Fibroblast of lung (primary cell): ENCODE measurements around the gene PRRX1. TPM values are rescaled to one million over a fixed set of nuclear protein-coding genes. Genes with fewer than 3 reads are reported as not detected.
A peak's percentile ranks its signal among the peaks of the same experiment; 100 is the strongest.

Experiments used
- DNase-seq, 2 donors: peaks; one replicate each; pipeline versions ENCODE4 v3.0.0 to v3.0.0-alpha.2; 2010; ENCODE audit warnings: low read depth in 2 of 2
- H2AFZ ChIP-seq: 2 replicates; pipeline ENCODE4 v1.5.1; 2012; ENCODE audit warnings: low read length, control low read depth, inconsistent platforms
- H3K27ac ChIP-seq: 2 replicates; pipeline ENCODE4 v1.5.1; 2011; ENCODE audit warnings: low read length, control low read depth; ENCODE audit not compliant: insufficient read depth
- H3K27me3 ChIP-seq: 2 replicates; pipeline ENCODE4 v1.5.1; 2011; ENCODE audit warnings: mild to moderate bottlenecking, low read length; ENCODE audit not compliant: control insufficient read depth, insufficient read depth
- H3K36me3 ChIP-seq: 2 replicates; pipeline ENCODE4 v1.5.1; 2011; ENCODE audit warnings: low read length; ENCODE audit not compliant: control insufficient read depth, insufficient read depth
- H3K4me1 ChIP-seq: 2 replicates; pipeline ENCODE4 v1.5.1; 2011; ENCODE audit warnings: low read length; ENCODE audit not compliant: control insufficient read depth, insufficient read depth; ENCODE audit errors: extremely low read depth
- H3K4me2 ChIP-seq: 2 replicates; pipeline ENCODE4 v1.5.1; 2011; ENCODE audit warnings: low read length, control low read depth; ENCODE audit not compliant: insufficient read depth; ENCODE audit errors: extremely low read depth
- H3K4me3 ChIP-seq, 4 experiments: fragments of 200-600 bp in 1 of 4; sonication (generic) in 1 of 4; replicated peaks in 1 of 4; 2 replicates each; pipeline ENCODE4 v1.5.1; 2011 to 2016; ENCODE audit warnings: low read length in 4 of 4, low read depth in 3 of 4, mild to moderate bottlenecking in 3 of 4, control low read depth in 2 of 4, inconsistent platforms in 1 of 4, mixed read lengths in 1 of 4; ENCODE audit not compliant: insufficient read depth in 1 of 4; ENCODE audit errors: control extremely low read depth in 1 of 4
- H3K79me2 ChIP-seq: 2 replicates; pipeline ENCODE4 v1.5.1; 2012; ENCODE audit warnings: mild to moderate bottlenecking, low read length, inconsistent platforms; ENCODE audit not compliant: control insufficient read depth, insufficient read depth
- H3K9ac ChIP-seq: 2 replicates; pipeline ENCODE4 v1.5.1; 2011; ENCODE audit warnings: mild to moderate bottlenecking, low read length, control low read depth; ENCODE audit not compliant: insufficient read depth
- H3K9me3 ChIP-seq: 2 replicates; pipeline ENCODE4 v1.5.1; 2012; ENCODE audit warnings: low read depth, low read length; ENCODE audit not compliant: control insufficient read depth, insufficient read depth
- H4K20me1 ChIP-seq: 2 replicates; pipeline ENCODE4 v1.5.1; 2011; ENCODE audit warnings: low read length; ENCODE audit not compliant: control insufficient read depth, insufficient read depth; ENCODE audit errors: extremely low read depth
- CTCF ChIP-seq, 2 donors: IDR thresholded peaks in 1 of 2; conservative IDR thresholded peaks in 1 of 2; 1 replicate in 1 of 2; 2 replicates in 1 of 2; pipeline ENCODE4 v1.5.1; 2011 to 2012; ENCODE audit warnings: low read length in 2 of 2, control low read depth in 1 of 2, inconsistent platforms in 1 of 2, low read depth in 1 of 2, mild to moderate bottlenecking in 1 of 2
- EZH2 ChIP-seq: IDR thresholded peaks from 2 replicates; pipeline ENCODE4 v1.5.1; 2012; ENCODE audit warnings: low read length, control low read depth, mild to moderate bottlenecking; ENCODE audit errors: missing control alignments
- polyA plus RNA-seq, 2 donors: library from polyadenylated mRNA; depleted of rRNA in 1 of 2; stranded (reverse) in 1 of 2; unstranded in 1 of 2; fragments of >200 nt; gene quantifications; 2 replicates each; pipeline ENCODE4 v1.2.1, GENCODE V29; 2011 to 2012; ENCODE audit warnings: missing spikeins in 1 of 2
- total RNA-seq: library from RNA; depleted of rRNA; stranded (reverse); fragments of >200 nt; gene quantifications from 2 replicates; pipeline ENCODE4 v1.2.1, GENCODE V29; 2014

The PRRX1 gene
- total and polyA plus RNA-seq, 2 donors (not counting 1 experiment from before 2014, with no cell fraction given), result 128 to 349 TPM

- Histone ChIP-seq H3K4me3 (no peak overlapping the region), H3K79me2 (peaks cover 94% of the 10 kb centered on the region), H3K27me3 (no peaks in the 10 kb centered on the region), H3K9ac (no peak overlapping the region), H3K4me1 (peaks cover 21% of the 10 kb centered on the region), H2AFZ (no peak overlapping the region), H3K4me2 (no peak overlapping the region), H4K20me1 (no peaks in the 10 kb centered on the region), H3K27ac (no peak overlapping the region), H3K9me3 (no peaks in the 10 kb centered on the region), H3K36me3 (peaks cover 8% of the 10 kb centered on the region)
- TF ChIP-seq CTCF (conservative IDR thresholded peaks at IDR 0.05 in 1 of 2, IDR thresholded peaks at IDR 0.05 in 1 of 2; ENCODE audit: low read depth in 1 of 2, low read length in 2 of 2) (no peak), EZH2 (no peak)
- DNase-seq, result no peak
These were observed 11.9 kb downstream of the PRRX1 start for GRCh38 chr1:170675865-170676264.

GRCh38 chr1:170676628-170677027 lies 12.7 kb downstream of the PRRX1 start:
- Histone ChIP-seq H3K9ac (no peak overlapping the region), H3K27ac (no peak overlapping the region), H3K4me2 (no peak overlapping the region), H3K9me3 (no peaks in the 10 kb centered on the region), H3K4me3 (no peak overlapping the region), H3K4me1 (peaks cover 27% of the 10 kb centered on the region), H3K36me3 (peaks cover 8% of the 10 kb centered on the region), H4K20me1 (no peaks in the 10 kb centered on the region), H3K27me3 (no peaks in the 10 kb centered on the region), H3K79me2 (peaks cover 94% of the 10 kb centered on the region), H2AFZ (no peak overlapping the region)
- DNase-seq, result peak in 1 of 2 donors; percentile 71
- TF ChIP-seq CTCF (conservative IDR thresholded peaks at IDR 0.05 in 1 of 2, IDR thresholded peaks at IDR 0.05 in 1 of 2; ENCODE audit: low read depth in 1 of 2, low read length in 2 of 2), result no peak
- no peak for TF ChIP-seq EZH2

- Histone ChIP-seq H3K79me2 (peaks cover 93% of the 10 kb centered on the region), H3K36me3 (peaks cover 4% of the 10 kb centered on the region), H2AFZ (no peak overlapping the region), H3K4me1 (peaks cover 24% of the 10 kb centered on the region), H3K4me2 (peak overlapping the region; percentile 17), H3K4me3 (no peak overlapping the region), H3K27ac (peak overlapping the region; percentile 18), H3K9ac (no peak overlapping the region), H3K27me3 (no peaks in the 10 kb centered on the region), H3K9me3 (no peaks in the 10 kb centered on the region), H4K20me1 (no peaks in the 10 kb centered on the region)
- TF ChIP-seq CTCF (conservative IDR thresholded peaks at IDR 0.05 in 1 of 2, IDR thresholded peaks at IDR 0.05 in 1 of 2; ENCODE audit: low read depth in 1 of 2, low read length in 2 of 2), result no peak
- TF ChIP-seq EZH2, result no peak
- peak in 1 of 2 donors; percentile 91 for DNase-seq
These were observed 14.2 kb downstream of the PRRX1 start for GRCh38 chr1:170678027-170678600.
